UCSD-AML1 (cell line): Measurements from ENCODE around the gene ZNF598.
"Not testable (repeated sequence)": the region's sequence is repeated elsewhere in the genome, so short reads cannot be mapped to it uniquely, and the experiment has no call there.

ENCODE experiments used
- DNase-seq: peaks from one replicate; lab custom pipeline; 2025; ENCODE audit not compliant: unreplicated experiment; lab: John Stamatoyannopoulos, UW

ZNF598 gene

DNA sequence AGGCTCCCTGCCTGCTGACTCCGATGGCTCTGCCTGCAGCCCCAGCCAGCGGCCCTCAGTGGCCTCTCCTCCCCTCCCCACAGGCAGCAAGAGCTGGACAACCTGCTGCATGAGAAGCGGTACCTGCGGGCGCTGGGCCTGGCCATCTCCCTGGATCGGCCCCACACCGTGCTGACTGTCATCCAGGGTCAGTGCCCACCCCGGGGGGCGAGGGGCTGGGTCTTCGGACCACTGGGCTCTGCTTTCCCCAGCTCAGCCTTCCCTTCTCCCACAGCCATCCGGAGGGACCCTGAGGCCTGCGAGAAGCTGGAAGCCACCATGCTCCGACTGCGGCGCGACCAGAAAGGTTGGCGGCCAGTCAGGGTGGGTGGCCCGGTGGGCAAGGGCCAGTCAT lies 31.7 kb downstream of the ZNF598 start:
- DNase-seq, result no peak

DNA sequence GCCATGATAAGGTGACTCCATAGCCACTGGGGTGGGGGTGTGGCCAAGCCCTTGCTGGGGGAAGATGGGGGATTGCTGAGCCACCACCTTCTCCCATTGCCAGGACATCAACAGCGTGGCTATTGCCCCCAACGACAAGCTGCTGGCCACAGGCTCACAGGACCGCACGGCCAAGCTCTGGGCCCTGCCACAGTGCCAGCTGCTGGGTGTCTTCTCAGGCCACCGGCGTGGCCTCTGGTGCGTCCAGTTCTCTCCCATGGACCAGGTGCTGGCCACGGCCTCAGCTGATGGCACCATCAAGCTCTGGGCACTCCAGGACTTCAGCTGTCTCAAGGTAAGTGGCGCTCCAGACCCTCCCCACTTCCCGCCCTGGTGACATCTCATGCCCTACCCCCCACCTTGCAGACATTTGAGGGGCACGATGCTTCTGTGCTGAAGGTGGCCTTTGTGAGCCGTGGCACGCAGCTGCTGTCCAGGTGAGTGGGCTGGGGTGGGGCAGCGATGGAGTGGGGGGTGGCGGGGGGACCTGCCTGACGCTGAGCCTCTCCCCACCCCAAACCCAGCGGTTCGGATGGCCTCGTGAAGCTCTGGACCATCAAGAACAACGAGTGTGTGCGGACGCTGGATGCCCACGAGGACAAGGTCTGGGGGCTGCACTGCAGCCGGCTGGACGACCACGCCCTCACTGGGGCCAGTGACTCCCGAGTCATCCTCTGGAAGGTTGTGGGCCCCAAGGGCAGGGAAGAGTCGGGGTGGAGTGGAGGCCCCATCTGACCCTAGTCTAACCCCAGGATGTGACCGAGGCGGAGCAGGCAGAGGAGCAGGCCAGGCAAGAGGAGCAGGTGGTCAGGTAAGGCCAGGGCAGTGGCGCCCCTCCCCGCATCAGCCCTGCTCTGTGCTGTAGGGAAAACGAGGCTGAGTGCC lies 32.4 kb downstream of the ZNF598 start:
- no peak for DNase-seq

DNA sequence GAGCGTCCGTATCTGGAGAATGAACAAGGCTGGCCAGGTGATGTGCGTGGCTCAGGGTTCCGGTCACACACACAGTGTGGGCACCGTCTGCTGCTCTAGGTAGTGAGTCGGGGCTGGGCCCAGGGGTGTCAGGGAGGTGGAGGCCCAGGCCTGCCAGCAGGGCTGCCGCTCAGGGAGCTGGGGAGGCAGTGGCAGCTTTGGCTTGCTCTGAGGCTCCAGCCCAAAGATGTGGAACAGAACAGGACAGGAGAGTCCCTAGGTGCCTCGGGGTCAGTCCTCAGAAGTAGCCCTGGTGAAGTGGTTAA lies 33.5 kb downstream of the ZNF598 start:
- no peak for DNase-seq

DNA sequence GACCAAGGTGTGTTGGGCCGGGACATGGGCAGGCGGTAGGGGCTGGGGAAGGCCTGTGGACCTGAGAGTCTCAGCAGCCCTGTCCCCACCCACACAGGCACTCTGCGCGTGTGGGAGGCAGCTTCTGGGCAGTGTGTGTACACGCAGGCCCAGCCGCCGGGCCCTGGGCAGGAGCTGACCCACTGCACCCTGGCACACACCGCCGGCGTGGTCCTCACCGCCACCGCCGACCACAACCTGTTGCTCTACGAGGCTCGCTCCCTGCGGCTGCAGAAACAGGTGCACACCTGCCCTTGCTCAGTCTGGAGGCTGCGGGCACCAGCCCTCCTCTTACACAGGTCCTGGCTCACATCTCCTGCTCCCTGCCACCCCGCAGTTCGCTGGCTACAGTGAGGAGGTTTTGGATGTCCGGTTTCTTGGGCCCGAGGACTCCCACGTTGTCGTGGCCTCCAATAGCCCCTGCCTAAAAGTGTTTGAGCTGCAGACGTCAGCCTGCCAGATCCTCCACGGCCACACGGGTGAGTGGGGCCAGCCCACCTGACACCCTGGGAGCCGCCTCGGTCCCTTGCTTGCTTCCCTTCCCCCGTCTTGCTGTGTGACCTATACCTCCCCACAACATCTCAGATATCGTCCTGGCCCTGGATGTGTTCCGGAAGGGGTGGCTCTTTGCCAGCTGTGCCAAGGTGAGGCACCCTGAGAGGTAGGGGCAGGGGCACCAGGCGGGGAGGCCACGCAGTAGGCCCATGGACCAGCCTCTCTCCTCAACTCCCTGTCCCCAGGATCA lies 34.0 kb downstream of the ZNF598 start:
- DNase-seq, result no peak

DNA sequence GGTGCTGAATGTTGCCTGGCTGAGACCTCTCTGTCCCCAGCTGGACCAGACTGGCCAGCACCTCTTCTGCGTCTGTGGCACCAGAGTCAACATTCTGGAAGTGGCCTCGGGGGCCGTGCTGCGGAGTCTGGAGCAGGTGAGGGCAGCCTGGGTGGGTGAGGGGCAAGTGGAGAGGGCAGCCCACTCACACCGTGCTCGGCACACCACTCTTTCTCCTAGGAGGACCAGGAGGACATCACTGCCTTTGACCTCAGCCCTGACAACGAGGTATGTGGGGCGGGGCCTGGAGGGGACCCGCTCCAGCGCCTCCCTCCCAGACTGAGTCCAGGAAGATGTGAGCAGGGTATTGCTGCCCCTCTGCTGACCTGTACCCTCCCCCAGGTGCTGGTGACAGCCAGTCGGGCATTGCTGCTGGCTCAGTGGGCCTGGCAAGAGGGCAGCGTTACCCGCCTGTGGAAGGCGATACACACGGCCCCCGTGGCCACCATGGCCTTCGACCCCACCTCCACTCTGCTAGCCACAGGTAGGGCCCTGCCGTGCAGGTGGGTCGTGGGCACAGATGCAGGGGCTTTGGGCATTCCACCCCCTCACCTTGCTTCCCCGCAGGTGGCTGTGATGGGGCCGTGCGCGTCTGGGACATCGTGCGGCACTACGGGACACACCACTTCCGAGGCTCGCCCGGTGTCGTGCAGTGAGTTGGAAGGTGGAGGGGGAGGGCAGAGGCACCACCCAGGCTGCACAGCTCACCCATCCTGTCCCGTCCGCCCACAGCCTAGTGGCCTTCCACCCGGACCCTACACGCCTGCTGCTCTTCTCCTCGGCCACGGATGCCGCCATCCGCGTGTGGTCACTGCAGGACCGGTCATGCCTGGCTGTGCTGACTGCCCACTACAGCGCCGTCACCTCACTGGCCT lies 35.2 kb downstream of the ZNF598 start:
- DNase-seq, result no peak

DNA sequence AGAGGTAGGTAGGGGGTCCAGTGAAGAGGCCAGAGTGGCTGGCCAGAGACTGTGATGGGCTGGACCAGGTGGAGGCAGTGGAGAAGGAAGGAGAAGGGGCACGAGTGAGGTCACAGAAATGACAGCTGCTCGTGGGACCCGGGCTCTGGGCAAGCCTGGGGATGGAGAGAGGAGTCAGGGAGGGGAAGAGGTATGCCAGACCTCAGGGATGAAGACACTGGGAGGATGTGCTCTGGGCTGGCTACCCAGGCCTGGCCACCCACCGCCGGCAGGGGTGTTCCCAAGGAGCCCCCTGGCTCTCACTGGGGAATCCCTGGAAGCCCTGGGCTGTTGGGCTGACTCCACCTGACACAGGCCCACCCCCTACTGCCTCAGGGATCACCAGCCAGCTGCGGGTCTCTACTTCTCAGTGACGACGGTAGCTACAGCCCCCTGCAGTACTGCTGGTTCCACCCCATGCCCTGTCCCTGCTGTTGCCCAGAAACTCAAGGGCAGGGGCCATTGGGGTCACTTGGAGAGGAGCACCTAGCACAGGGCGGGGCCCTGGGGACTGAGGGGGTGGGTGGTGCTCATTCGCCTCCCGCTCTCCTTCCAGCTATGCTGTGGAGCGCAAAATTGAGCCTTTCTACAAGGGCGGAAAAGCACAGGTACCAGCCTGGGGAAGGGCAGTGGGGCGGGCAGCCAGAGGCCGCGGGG lies 36.0 kb downstream of the ZNF598 start:
- DNase-seq, result no peak

DNA sequence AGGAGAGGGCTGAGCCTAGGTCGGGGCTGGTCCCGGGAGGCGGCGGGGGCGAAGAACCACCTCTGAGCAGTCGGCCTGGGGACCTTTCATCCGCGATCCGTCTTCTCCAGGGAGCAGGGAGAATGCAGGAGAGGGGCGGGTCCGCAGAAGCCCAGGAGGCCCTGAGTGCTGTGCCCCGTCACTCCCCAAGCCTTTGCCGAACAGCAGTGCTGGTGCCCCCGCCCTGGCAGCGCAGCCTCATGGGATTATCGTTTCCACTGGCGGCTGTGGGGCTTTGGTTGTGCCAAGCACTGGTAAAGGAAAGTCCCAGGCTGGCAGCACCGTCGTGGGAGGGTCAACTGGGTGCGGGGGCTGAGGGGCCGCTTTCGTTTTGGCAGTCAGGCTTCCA lies 37.1 kb downstream of the ZNF598 start:
- no peak for DNase-seq

DNA sequence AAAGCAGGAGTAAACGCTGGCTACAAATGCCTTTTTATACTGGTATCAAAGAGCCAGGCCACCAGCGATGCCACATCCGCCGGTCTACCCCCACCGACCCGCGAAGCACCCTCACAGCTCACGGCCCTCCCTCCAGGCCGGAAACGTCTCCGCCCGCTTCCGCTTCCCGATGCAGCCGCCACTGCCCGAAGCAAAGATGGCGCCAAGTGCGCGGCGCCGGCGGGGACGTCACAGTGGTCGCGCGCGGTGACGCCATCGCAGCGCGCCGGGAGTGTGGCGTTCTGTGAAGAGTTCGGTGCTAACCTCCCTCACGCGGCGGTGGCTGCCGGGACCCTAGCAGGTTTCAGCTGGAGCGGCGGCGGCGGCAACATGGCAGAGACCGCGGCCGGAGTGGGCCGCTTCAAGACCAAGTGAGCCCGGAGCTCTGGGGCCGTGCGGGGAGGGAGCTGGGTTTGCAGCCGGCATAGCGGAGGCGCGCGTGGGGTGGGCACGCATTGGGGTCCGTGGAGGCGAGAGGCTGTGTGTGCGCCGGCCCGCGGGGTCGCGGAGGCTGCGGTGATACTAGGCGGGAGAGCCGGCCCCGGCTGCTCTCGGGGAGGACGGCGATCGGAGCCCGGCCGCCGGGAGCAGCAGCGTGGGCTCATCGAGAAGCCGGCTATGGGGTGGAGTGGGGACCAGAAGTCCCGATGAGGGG lies 37.7 kb downstream of the ZNF598 start, which contains the start of gene TBL3:
Gene TBL3, plus strand, starts transcription at position 258 of the 694 bp plus-strand sequence. Its CDS starts 112 bp downstream, at position 370.
- peak; percentile 98 for DNase-seq

DNA sequence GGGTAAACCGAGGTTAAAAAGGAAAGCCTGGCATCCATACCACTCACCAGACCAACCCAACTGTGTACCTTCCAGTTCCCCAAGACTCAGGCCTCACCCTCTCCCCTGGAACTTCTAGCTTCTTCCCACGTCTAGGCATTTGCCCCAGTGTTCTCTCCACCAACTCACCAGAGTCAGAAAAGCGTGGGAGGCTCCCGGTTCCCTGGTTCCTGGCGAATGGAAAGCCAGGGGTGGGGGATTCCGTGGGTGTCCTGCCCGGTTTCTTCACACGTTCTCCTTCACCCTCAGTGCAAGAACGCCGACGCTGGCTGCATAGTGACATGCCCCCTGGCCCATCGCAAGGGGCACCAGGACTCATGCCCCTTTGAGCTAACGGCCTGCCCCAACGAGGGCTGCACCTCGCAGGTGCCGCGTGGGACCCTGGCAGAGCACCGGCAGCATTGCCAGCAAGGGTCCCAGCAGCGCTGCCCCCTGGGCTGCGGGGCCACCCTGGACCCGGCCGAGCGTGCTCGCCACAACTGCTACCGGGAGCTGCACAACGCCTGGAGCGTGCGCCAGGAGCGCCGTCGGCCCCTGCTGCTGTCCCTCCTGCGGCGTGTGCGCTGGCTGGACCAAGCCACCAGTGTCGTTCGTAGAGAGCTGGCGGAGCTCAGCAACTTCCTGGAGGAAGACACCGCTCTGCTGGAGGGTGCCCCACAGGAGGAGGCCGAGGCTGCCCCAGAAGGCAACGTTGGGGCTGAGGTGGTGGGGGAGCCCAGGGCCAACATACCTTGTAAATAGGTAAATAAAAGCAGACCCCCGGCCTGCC lies 41.3 kb downstream of the ZNF598 start:
- DNase-seq, result no peak

DNA sequence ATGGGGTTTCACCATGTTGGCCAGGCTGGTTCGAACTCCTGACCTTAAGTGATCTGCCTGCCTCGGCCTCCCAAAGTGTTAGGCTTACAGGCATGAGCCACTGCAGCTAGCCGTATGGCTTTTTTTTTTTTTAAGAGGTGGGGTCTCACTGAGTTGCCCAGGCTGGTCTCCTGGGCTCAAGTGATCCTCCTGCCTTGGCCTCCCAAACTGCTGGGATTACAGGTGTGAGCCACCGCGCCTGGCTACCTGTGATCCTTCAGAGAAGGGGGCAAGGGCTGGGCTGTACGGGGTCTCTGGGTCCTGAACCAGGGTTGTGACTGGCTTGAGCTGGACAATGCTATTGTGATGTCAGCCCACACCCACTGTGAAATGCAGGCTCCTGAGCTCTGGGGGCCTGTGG lies 43.2 kb downstream of the ZNF598 start, which contains the start of gene RNF151:
Gene RNF151, plus strand, starts transcription at position 397 of the 400 bp plus-strand sequence. CDS start 26 bp downstream, outside the sequence.
- no peak for DNase-seq

DNA sequence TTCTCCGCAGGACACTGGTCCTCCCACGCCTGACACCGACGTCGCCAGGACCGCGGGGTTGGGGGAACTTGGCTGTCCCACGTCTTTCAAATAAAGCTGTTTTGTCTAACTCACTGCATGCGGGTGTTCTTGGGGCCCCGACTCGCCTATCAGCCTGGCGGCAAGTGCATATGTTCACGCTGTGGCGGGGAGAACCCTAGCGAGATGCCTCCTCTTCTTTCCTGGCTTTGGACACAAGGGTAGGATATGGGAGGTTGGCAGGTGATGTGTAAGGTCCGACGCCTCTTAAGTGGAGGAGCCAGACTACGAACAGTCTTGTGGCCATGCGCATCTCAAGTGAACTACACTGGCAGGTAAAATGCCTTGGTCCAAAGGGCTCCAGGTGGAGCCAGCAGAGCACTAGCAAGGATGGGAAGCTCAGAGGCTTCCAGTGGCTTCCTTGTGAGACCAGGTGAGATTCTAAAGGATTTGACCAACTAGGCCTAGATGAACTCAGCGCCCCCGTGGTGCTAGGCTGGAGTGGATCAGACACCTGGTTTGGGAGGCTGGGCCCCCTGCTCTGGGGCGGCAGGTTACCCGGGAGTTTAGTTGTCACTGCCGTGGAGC lies 44.1 kb downstream of the ZNF598 start:
- DNase-seq, result no peak

DNA sequence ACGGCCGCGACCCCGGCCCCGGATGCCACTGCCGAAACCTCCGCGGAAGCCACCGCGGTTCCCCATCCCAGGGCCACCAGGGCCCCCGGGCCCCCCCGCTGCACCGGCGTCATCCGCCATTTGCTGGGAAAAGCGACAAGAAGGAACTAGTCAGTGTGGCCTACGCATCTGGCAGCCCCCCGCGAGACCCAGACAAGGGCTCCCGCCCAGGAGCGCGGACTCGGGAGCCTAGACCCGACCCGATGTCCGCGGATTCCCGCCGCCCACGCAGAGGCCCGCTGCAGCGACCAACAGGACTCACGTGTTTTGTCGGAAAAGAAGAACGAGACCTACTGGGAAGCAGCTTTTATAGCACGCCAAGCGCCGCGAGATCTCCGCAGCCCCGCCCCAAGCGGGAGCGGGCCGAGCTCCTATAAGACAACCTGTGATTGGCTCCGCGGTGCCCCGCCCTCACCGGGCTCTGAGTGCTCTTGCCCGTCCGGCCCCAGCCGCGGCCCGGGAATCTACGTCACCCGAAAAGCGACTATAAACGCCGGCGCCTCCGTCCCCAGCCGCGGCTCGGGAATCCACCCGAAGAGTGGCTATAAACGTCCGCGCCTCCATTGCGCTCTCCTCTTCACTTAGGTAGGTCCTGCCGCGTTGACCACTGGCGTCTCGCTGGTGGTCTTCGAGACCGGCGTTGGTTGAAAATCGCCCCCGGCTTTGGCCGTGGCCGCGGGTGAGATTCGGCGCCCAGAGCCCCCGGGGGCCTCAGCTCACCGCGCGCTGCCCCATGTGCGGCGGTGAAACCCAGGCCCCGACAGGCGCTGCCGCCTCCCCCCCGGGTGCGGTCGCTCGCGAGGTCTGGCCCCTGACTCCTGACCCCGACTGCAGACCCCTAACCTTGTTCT lies 44.9 kb downstream of the ZNF598 start, which contains the start of gene RPS2:
Gene RPS2, minus strand, starts transcription at position 321 of the 890 bp plus-strand sequence. Its CDS starts 201 bp downstream, at position 120.
- DNase-seq, result peak; percentile 98

DNA sequence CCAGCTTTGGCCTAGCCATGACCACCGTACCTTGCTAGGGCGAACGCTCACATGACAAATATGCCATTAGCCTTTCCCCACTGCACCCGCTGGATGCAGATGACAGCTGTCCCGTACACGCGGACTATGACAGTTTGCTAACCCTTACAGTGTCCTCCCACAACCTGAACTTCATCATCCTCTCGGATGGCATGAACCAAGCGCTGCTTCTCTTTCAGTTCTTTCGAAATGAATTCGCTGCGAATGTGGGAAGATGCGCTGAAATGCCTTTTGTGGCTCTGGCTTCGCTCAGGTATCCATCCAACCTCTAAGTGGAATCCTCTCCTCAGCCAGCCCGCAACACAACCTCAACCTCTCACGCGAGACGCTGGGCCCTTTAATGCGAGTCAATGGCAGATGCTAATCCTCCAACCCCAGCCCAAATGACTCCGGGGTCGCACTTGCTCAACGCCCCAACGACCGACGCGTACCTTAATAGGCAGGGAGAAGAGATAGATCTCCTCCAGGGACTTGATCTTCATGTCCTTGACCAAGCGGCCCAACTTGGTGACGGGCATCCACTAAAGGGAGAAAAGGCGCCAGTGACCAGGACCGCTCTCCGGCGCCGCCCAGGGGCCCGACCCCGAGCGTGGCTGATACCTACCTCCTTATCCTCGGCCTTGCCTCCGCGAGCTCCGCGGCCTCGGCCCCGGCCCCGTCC lies 45.7 kb downstream of the ZNF598 start:
- DNase-seq, result peak; percentile 68

DNA sequence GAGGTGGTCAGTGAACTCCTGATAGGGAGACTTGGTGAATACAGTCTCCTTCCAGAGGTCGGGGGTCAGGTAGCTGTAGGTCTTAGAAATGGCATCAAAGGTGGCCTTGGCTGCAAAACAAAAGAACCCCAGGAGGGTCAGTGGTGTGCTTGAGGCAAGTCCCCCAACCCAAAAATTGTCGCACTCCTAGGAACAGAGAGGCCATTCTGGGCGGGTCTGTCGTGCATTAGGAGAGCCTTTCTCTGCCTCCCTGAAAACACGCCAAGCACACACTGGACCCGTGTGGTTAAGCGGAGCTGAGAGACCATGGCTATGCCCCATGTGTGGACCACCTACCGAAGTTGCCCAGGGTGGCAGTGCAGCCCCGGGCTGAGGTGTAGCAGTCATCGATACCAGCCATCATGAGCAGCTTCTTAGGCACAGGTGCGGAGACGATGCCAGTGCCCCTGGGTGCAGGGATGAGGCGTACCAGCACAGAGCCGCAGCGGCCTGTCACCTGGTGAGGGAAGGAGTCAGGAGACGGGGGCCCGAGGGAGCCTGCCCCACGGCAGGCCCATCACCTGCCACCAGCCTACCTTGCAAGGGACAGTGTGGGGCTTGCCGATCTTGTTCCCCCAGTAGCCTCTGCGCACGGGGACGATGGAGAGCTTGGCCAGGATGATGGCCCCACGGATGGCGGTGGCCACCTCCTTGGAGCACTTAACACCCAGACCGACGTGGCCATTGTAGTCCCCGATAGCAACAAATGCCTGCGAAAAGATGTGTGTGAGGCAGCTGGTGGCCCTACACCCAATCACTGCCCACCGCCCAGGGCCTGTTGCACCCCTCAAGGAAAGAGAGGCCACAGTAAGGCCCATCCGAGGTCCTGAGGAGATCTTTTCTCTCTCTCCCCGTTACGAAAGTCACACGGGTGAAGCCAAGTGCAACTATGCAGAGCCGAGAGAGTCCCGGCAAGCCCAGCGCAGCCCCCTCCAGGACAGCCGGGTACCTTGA lies 47.2 kb downstream of the ZNF598 start:
- not testable (repeated sequence) for DNase-seq

DNA sequence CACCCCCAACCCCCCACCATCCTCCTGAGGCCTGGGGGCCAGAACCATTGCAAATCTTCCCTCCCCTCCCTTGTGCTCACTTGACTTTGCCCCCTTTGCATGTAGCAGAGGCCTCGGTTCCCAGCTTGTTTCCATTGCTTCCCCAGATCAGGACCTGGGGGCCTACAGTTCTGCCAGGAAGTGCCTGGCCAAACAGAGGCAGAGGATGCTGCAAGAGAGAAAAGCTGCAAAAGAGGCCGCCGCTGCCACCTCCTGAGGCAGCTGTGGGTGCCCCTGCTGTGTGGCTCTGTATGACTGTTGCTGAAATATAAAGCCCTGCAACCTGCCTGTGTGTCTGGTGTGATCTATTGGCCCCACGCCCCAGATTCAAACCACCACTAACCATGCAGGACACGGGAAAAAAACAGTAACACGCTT lies 48.0 kb downstream of the ZNF598 start:
- no peak for DNase-seq
